Natural killer cell (primary cell): ENCODE data around the gene C22orf23. TPM values are rescaled to one million over a fixed set of nuclear protein-coding genes. Genes with fewer than 3 reads are reported as not detected.
A peak's percentile ranks its signal among the peaks of the same experiment; 100 is the strongest.

Source experiments
- ATAC-seq, 3 donors: fragments of 150-1000 bp in 2 of 3; fragments of 200-7000 bp in 1 of 3; cut with Tn5 transposase; 1 replicate in 1 of 3; 2 replicates in 2 of 3; pipeline ENCODE4 v1.10.0; 2021; ENCODE audit warnings: mild to moderate bottlenecking in 2 of 3, moderate library complexity in 2 of 3
- DNase-seq, 2 donors: peaks; one replicate each; pipeline versions ENCODE4 v3.0.0 to v3.0.0-alpha.2; 2013 to 2021; ENCODE audit warnings: mixed read lengths in 1 of 2
- H3K27ac ChIP-seq: one replicate; pipeline ENCODE4 v1.5.1; 2013; ENCODE audit warnings: mild to moderate bottlenecking, low read length
- H3K27me3 ChIP-seq: one replicate; pipeline ENCODE4 v1.6.1; 2013; ENCODE audit warnings: low read length; ENCODE audit not compliant: control insufficient read depth, insufficient read depth
- H3K36me3 ChIP-seq: one replicate; pipeline ENCODE4 v1.6.1; 2013; ENCODE audit warnings: low read length; ENCODE audit not compliant: control insufficient read depth, insufficient read depth
- H3K4me1 ChIP-seq: one replicate; pipeline ENCODE4 v1.6.1; 2013; ENCODE audit warnings: low read length; ENCODE audit not compliant: control insufficient read depth, insufficient read depth
- H3K4me3 ChIP-seq: one replicate; pipeline ENCODE4 v1.5.1; 2013; ENCODE audit warnings: low read length
- H3K9me3 ChIP-seq: one replicate; pipeline ENCODE4 v1.6.1; 2013; ENCODE audit warnings: low read length; ENCODE audit not compliant: control insufficient read depth, insufficient read depth
- H3K27ac Mint-ChIP-seq, 2 donors: one replicate each; pipeline ENCODE4 v1.8.0; 2022; ENCODE audit warnings: mild to moderate bottlenecking in 2 of 2, mixed read lengths in 2 of 2, moderate library complexity in 1 of 2
- H3K27me3 Mint-ChIP-seq, 2 donors: one replicate each; pipeline ENCODE4 v1.8.0; 2022; ENCODE audit warnings: low read depth in 2 of 2, mixed read lengths in 2 of 2
- H3K36me3 Mint-ChIP-seq: one replicate; pipeline ENCODE4 v1.8.0; 2022; ENCODE audit warnings: mixed read lengths
- H3K4me1 Mint-ChIP-seq, 2 donors: one replicate each; pipeline ENCODE4 v1.8.0; 2022; ENCODE audit warnings: mixed read lengths in 2 of 2
- H3K4me3 Mint-ChIP-seq: one replicate; pipeline ENCODE4 v1.8.0; 2022; ENCODE audit warnings: mild to moderate bottlenecking, moderate library complexity, mixed read lengths
- H3K9me3 Mint-ChIP-seq, 2 donors: one replicate each; pipeline ENCODE4 v1.8.0; 2022; ENCODE audit warnings: mixed read lengths in 2 of 2
- WGBS: methylation state at CpG from one replicate; pipeline ENCODE4 v1.1.7; 2013; ENCODE audit warnings: missing lambda C conversion rate; ENCODE audit not compliant: insufficient coverage; 5-methylcytosine and 5-hydroxymethylcytosine counted together
- intact Hi-C: fragments of 100-400 bp; cut with micrococcal nuclease; formaldehyde crosslinking; loops from one replicate; pipeline ENCODE4 v1.14.2; 2022
- total RNA-seq, 4 donors: library from RNA; stranded (reverse); fragments of 120-200 nt in 1 of 4; gene quantifications; one replicate each; pipeline versions ENCODE4 v1.2.3 to v1.2.4, GENCODE V29; 2013 to 2022
- TF ChIP-seq, protein P1 (sequence below): fragments of 200-600 bp; IDR thresholded peaks from one replicate; pipeline ENCODE4 v1.8.0; 2022; ENCODE audit warnings: antibody characterized with exemption

The C22orf23 gene
- total RNA-seq, 3 donors from 2014 or later (not counting 1 experiment from before 2014, with no cell fraction given), result not detected

DNA sequence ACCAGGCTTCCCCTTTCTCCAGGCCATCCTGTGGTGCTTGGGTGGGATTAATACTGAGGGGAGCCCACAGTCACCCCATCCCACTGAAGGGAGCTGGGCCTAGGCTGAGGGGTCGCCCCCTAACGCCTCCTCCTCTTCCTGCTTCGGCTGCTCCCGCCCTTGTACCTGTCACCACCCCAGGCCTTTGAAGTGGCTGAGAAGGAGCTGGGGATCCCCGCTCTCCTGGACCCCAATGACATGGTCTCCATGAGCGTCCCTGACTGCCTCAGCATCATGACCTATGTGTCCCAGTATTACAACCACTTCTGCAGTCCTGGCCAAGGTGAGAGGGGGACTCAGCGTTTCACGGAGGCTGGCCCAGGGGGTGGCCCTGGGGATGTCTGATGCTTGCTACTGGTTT is 41.2 kb downstream of the C22orf23 start:
- Histone ChIP-seq H3K36me3 (peaks cover 18% of the 10 kb centered on the region), H3K4me3 (no peak overlapping the region), H3K27ac (no peak overlapping the region), H3K9me3 (no peaks in the 10 kb centered on the region), H3K4me1 (peaks cover 6% of the 10 kb centered on the region), H3K27me3 (no peaks in the 10 kb centered on the region)
- Mint-ChIP-seq H3K27me3 (no peaks in the 10 kb centered on the region), H3K4me3 (no peak overlapping the region), H3K36me3 (no peaks in the 10 kb centered on the region), H3K27ac (peak overlapping the region in 1 of 2 donors; percentile 40), H3K4me1 (peaks cover 9 to 23% of the 10 kb centered on the region in 2 donors), H3K9me3 (no peaks in the 10 kb centered on the region)
- DNase-seq (peak in 1 of 2 donors; percentile 30), ATAC-seq (no peak)
- intact Hi-C loops, result no loop called here
- TF ChIP-seq, protein P1, sequence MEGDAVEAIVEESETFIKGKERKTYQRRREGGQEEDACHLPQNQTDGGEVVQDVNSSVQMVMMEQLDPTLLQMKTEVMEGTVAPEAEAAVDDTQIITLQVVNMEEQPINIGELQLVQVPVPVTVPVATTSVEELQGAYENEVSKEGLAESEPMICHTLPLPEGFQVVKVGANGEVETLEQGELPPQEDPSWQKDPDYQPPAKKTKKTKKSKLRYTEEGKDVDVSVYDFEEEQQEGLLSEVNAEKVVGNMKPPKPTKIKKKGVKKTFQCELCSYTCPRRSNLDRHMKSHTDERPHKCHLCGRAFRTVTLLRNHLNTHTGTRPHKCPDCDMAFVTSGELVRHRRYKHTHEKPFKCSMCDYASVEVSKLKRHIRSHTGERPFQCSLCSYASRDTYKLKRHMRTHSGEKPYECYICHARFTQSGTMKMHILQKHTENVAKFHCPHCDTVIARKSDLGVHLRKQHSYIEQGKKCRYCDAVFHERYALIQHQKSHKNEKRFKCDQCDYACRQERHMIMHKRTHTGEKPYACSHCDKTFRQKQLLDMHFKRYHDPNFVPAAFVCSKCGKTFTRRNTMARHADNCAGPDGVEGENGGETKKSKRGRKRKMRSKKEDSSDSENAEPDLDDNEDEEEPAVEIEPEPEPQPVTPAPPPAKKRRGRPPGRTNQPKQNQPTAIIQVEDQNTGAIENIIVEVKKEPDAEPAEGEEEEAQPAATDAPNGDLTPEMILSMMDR, result no peak
- 79% methylated on average over 7 of the region's 8 CpGs for WGBS

DNA sequence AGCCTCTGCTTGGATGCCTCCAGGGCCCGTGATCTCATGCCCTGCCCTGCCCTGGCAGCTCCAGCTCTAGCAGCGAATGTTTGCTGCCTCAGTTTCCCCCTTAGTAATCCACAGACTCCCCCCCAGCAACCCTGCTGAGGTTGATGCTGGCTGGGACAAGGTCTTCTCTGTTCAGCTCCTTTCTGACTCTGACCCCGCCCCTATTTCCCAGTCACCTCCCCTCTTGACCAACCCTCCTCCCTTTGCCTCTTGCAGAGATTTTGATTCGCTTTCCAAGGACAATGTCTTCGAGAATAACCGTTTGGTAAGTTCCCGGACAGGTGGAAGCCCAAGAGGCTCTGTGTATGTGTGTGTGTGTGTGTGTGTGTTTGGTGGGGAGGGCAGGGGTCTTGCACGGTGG is 41.7 kb downstream of the C22orf23 start:
- intact Hi-C loops, result no loop called here
- Mint-ChIP-seq H3K27ac (peak overlapping the region in 1 of 2 donors; percentile 40), H3K36me3 (no peaks in the 10 kb centered on the region), H3K9me3 (no peaks in the 10 kb centered on the region), H3K27me3 (no peaks in the 10 kb centered on the region), H3K4me1 (peaks cover 13 to 28% of the 10 kb centered on the region in 2 donors), H3K4me3 (no peak overlapping the region)
- TF ChIP-seq, protein P1, result no peak
- ATAC-seq, result no peak
- 90% methylated on average over 7 of the region's 8 CpGs for WGBS
- no peak for DNase-seq
- H3K36me3 ChIP-seq, result peaks cover 17% of the 10 kb centered on the region
- no peak overlapping the region for H3K4me3 ChIP-seq
- H3K4me1 ChIP-seq, result peaks cover 11% of the 10 kb centered on the region
- no peak overlapping the region for H3K27ac ChIP-seq
- H3K27me3 ChIP-seq, result no peaks in the 10 kb centered on the region
- no peaks in the 10 kb centered on the region for H3K9me3 ChIP-seq

DNA sequence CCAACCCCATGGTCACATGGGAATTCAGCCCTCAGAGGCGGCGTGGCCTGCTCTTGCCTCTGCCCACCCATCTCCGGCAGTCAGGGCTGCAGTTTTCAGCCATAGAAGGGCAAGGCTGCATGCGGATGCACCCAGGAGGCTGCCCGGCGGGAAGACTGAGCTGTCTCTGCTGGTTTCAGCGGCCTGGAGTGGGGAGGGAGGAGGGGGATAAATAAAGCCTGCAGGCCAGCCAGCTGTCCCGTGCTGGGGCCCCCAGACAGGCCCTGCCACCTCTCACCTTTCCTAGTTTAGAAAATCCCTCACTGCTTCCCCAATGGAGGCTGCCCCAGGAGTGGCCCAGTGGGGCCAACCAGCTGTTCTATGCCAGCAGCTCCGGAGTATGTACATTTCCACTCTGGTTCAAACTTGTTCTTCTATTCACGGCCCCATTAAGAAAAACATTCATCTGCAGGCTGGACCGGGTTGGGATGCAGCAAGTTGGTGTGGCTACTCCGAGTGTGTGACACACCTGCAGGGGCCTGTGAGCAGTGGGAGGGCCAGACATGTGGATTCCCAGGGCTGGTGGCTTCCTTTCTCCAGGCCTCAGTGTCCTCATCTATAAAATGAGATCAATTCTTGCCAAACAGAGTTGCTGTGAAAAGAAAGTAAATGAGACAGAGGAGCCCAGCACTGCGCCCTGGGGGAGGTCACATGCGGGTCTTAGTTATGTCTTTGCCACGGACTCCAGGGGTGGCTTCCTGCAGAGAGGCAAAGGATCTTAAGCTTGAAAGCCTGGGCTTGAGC is 42.3 kb downstream of the C22orf23 start:
- WGBS, result 96% methylated on average over 14 of the region's 15 CpGs
- H3K27me3 ChIP-seq, result no peaks in the 10 kb centered on the region
- H3K27ac ChIP-seq, result no peak overlapping the region
- Mint-ChIP-seq H3K4me1 (peaks cover 13 to 29% of the 10 kb centered on the region in 2 donors), H3K27ac (no peak overlapping the region), H3K9me3 (no peaks in the 10 kb centered on the region), H3K27me3 (no peaks in the 10 kb centered on the region), H3K4me3 (no peak overlapping the region), H3K36me3 (no peaks in the 10 kb centered on the region)
- H3K9me3 ChIP-seq, result no peaks in the 10 kb centered on the region
- intact Hi-C loops, result no loop called here
- TF ChIP-seq, protein P1, result no peak
- H3K36me3 ChIP-seq, result peaks cover 13% of the 10 kb centered on the region
- peaks cover 12% of the 10 kb centered on the region for H3K4me1 ChIP-seq
- H3K4me3 ChIP-seq, result no peak overlapping the region
- ATAC-seq (no peak), DNase-seq (no peak)
